Psoas muscle (tissue), 8 donors: ENCODE data around the gene MAGEA9B. TPM values are rescaled to one million over a fixed set of nuclear protein-coding genes. Genes with fewer than 3 reads are reported as not detected.
A peak's percentile ranks its signal among the peaks of the same experiment; 100 is the strongest.
"Not testable (repeated sequence)": the region's sequence is repeated elsewhere in the genome, so short reads cannot be mapped to it uniquely, and the experiment has no call there.

Experiments used
- ATAC-seq, 4 donors: fragments of 200-7000 bp; cut with Tn5 transposase; one replicate each; pipeline ENCODE4 v1.9.1; 2020; ENCODE audit warnings: moderate library complexity in 3 of 4, mild to moderate bottlenecking in 2 of 4
- DNase-seq, 2 donors: peaks; one replicate each; pipeline ENCODE4 v3.0.0-alpha.2; 2020
- H3K27ac ChIP-seq: fragments of 200-600 bp; one replicate; pipeline ENCODE4 v1.8.0; 2022
- H3K27me3 ChIP-seq, 3 donors: fragments of 200-600 bp in 1 of 3; one replicate each; pipeline versions ENCODE4 v1.6.1 to v1.8.0; 2013 to 2022; ENCODE audit warnings: low read length in 2 of 3, mild to moderate bottlenecking in 2 of 3, moderate library complexity in 1 of 3; ENCODE audit not compliant: insufficient read depth in 3 of 3
- H3K36me3 ChIP-seq, 2 donors: fragments of 200-600 bp in 1 of 2; one replicate each; pipeline versions ENCODE4 v1.6.1 to v1.8.0; 2013 to 2022; ENCODE audit warnings: low read depth in 1 of 2, mild to moderate bottlenecking in 1 of 2, moderate library complexity in 1 of 2; ENCODE audit not compliant: insufficient read depth in 1 of 2
- H3K4me1 ChIP-seq: fragments of 200-600 bp; one replicate; pipeline ENCODE4 v1.8.0; 2022
- H3K4me3 ChIP-seq: fragments of 200-600 bp; one replicate; pipeline ENCODE4 v1.8.0; 2022; ENCODE audit warnings: mild to moderate bottlenecking
- H3K9me3 ChIP-seq: fragments of 200-600 bp; one replicate; pipeline ENCODE4 v1.8.0; 2022
- WGBS, 3 donors: extraction: QIAGEN DNeasy Blood & Tissue Kit; methylation state at CpG; one replicate each; pipeline versions ENCODE4 v1.1.6 to v1.1.7; 2013; 5-methylcytosine and 5-hydroxymethylcytosine counted together
- intact Hi-C, 2 donors: fragments of 100-400 bp; cut with DNase I; formaldehyde crosslinking; loops; one replicate each; pipeline versions ENCODE4 v1.11.0 to v1.14.2; 2022
- long read RNA-seq, 2 donors: library from polyadenylated mRNA; unstranded; transcript quantifications; one replicate each; pipeline ENCODE4 v2.0.0, GENCODE V29; 2021
- polyA plus RNA-seq, 3 donors: library from polyadenylated mRNA; stranded (reverse); fragments of 200-250 nt; gene quantifications; one replicate each; pipeline ENCODE4 v1.2.3, GENCODE V29; 2013
- total RNA-seq, 4 donors: library from RNA; stranded (reverse); fragmentation: NEBNext Ultra II Directional in 2 of 4; extraction: Animal tissue kit (Norgen Biotek cat#: 25700) in 2 of 4; gene quantifications; one replicate each; pipeline versions ENCODE4 v1.2.1 to v1.2.4, GENCODE V29; 2021 to 2023
- TF ChIP-seq, protein P1 (sequence below): fragments of 200-600 bp; IDR thresholded peaks from one replicate; pipeline ENCODE4 v1.8.0; 2022; ENCODE audit warnings: antibody characterized with exemption
- donor health status: healthy with polysubstance abuse.
- donor health status: DM: no; HTN: no; CAD: no; lungs with moderate emphysema.
- donor health status: Bipolar disorder and iron deficiency.
- donor health status: healthy.
- donor health status: DM: yes; HTN: yes; CAD: no.
- donor health status: DM: no; HTN: no; CAD: no.
- donor health status: DM: no; HTN: no; CAD: no.
- donor health status: DM: yes; HTN: yes; CAD: no.

Gene MAGEA9B, protein sequence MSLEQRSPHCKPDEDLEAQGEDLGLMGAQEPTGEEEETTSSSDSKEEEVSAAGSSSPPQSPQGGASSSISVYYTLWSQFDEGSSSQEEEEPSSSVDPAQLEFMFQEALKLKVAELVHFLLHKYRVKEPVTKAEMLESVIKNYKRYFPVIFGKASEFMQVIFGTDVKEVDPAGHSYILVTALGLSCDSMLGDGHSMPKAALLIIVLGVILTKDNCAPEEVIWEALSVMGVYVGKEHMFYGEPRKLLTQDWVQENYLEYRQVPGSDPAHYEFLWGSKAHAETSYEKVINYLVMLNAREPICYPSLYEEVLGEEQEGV
- total RNA-seq (not detected), polyA plus RNA-seq (not detected)
- long read RNA-seq, donor 1, result 0 reads
- long read RNA-seq, donor 2, result 0 reads

- ATAC-seq, H3K4me3 ChIP-seq, H3K4me1 ChIP-seq, H3K9me3 ChIP-seq, H3K27ac ChIP-seq, H3K36me3 ChIP-seq, intact Hi-C loops, H3K27me3 ChIP-seq, DNase-seq: not testable (repeated sequence)
- WGBS, 3 donors, result no CpG with 5 or more reads among the region's 12 CpGs
These were observed at the start of gene MAGEA9B for GRCh38 chrX:149587359-149587758. TSS of gene MAGEA9B (minus strand) at chrX:149587459. CDS start at chrX:149583179, 4,280 bp downstream.

- intact Hi-C loops, result loop anchor here (10.0 kb wide), 3 partner anchors 81 to 129 kb away; partner anchors contain the start of genes IDS (in 1 of the 2) and MAGEA11 (in 1 of the 2)
- DNase-seq (no peak), ATAC-seq (no peak)
- H3K36me3 ChIP-seq, result no peaks in the 10 kb centered on the region
- H3K4me3 ChIP-seq, result no peak overlapping the region
- H3K27ac ChIP-seq, result no peak overlapping the region
- H3K27me3 ChIP-seq, result no peaks in the 10 kb centered on the region
- TF ChIP-seq, protein P1, sequence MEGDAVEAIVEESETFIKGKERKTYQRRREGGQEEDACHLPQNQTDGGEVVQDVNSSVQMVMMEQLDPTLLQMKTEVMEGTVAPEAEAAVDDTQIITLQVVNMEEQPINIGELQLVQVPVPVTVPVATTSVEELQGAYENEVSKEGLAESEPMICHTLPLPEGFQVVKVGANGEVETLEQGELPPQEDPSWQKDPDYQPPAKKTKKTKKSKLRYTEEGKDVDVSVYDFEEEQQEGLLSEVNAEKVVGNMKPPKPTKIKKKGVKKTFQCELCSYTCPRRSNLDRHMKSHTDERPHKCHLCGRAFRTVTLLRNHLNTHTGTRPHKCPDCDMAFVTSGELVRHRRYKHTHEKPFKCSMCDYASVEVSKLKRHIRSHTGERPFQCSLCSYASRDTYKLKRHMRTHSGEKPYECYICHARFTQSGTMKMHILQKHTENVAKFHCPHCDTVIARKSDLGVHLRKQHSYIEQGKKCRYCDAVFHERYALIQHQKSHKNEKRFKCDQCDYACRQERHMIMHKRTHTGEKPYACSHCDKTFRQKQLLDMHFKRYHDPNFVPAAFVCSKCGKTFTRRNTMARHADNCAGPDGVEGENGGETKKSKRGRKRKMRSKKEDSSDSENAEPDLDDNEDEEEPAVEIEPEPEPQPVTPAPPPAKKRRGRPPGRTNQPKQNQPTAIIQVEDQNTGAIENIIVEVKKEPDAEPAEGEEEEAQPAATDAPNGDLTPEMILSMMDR, result no peak
- H3K4me1 ChIP-seq, result peaks cover 7% of the 10 kb centered on the region
- H3K9me3 ChIP-seq, result no peaks in the 10 kb centered on the region
These were observed 46.3 kb upstream of the MAGEA9B start for GRCh38 chrX:149633511-149633910.

GRCh38 chrX:149631234-149632165 is 44.2 kb upstream of the MAGEA9B start, which contains the start of gene TMEM185A:
TSS of gene TMEM185A (minus strand) at chrX:149631792. CDS start at chrX:149631580, 212 bp downstream.
- H3K27me3 ChIP-seq, result no peaks in the 10 kb centered on the region
- DNase-seq (peak; percentile 72 to 84), ATAC-seq (peak; percentile 83 to 94 (median 86))
- peak within 1 kb of the TSS; percentile 79 for H3K4me3 ChIP-seq
- no peaks in the 10 kb centered on the region for H3K9me3 ChIP-seq
- intact Hi-C loops, result loop anchor here (10.0 kb wide), 3 partner anchors 83 to 127 kb away; partner anchors contain the start of genes IDS (in 1 of the 2) and MAGEA11 (in 1 of the 2)
- peaks cover 7% of the 10 kb centered on the region for H3K4me1 ChIP-seq
- 0 to 25% (median 1%) methylated on average over 24 to 102 of the region's 102 CpGs for WGBS, 3 donors
- peak within 1 kb of the TSS; percentile 63 for H3K27ac ChIP-seq
- TF ChIP-seq, protein P1, result no peak
- no peaks in the 10 kb centered on the region for H3K36me3 ChIP-seq

DNA sequence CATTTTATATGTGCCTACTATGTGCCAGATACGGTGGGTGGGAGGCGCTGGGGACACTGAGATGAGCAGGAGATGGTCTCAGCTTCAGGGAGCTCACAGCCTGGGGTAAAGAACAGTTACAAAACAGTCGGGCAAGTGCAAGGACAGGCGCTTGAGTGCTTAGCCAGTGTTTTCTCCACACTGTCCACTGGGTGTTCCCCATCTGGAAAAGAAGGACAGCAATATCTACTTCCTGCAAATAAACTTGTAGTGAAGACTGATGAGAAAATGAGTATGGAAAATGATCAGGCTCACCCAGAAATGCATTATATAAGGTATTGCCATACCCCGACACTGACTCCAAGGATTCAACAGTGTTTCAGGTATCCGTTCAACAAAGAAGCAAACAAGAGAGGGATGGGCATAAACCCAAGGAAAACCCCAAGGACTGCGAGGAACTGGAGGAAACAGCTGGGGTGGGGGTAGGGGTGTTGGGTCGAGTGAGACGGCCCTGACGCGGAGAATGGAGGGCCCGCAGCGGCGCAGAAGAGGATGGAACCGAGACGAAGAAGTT is 43.5 kb upstream of the MAGEA9B start:
- no peak for DNase-seq
- H3K9me3 ChIP-seq, result no peaks in the 10 kb centered on the region
- TF ChIP-seq, protein P1, result no peak
- no peaks in the 10 kb centered on the region for H3K36me3 ChIP-seq
- H3K27me3 ChIP-seq, result no peaks in the 10 kb centered on the region
- ATAC-seq, result peak; percentile 63 to 86 (median 74)
- peak overlapping the region; percentile 79 for H3K4me3 ChIP-seq
- H3K4me1 ChIP-seq, result peaks cover 7% of the 10 kb centered on the region
- intact Hi-C loops, result loop anchor here (10.0 kb wide), 3 partner anchors 84 to 126 kb away; partner anchors contain the start of genes IDS (in 1 of the 2) and MAGEA11 (in 1 of the 2)
- H3K27ac ChIP-seq, result peak overlapping the region; percentile 63
- 2 to 31% (median 3%) methylated on average over 14 to 16 of the region's 16 CpGs for WGBS, 3 donors
